ENCODE measurements around the gene PPIE.

Gene PPIE

DNA sequence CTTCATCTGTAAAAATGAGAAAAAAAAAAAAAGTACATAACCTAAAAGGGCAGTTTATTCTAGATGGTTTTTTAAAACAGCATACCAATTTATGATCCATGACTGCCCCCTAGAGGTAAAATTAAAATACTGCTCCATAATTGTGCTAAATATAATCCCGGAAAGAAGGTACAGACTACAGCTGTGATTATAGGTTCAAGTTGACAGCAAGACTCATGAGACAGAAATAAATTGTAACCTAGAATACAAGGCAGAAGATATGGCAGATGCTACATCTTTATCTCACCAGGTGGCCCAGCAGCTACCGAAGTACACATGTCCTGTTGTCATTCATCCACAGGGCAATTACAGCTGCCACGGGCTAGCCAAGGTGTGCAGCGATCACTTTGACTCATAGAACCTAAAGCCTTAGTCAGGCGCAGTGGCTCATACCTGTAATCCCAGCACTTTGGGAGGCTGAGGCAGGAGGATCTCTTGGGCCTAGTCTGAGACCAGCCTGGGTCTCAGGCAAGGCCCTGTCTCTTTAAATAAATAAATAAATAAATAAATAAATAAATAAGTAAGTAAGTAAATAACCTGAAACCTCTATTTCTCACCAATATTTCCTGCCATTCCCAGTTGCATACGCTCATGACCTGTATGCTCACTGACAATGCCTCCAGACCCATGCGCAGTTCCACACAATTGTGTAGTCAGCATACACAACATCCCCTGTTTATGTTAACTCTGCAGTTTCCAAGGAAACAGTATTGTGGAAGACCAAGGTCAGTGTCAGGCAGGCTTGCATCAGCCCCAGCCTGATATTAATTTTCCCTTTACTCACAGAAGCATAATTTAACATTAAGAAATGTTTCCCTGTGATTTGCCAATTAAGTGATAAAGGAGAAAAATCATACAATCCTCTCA is 18.3 kb upstream of the PPIE start:
- peak; percentile 66 for DNase-seq (ENCODE audit: low spot score)

DNA sequence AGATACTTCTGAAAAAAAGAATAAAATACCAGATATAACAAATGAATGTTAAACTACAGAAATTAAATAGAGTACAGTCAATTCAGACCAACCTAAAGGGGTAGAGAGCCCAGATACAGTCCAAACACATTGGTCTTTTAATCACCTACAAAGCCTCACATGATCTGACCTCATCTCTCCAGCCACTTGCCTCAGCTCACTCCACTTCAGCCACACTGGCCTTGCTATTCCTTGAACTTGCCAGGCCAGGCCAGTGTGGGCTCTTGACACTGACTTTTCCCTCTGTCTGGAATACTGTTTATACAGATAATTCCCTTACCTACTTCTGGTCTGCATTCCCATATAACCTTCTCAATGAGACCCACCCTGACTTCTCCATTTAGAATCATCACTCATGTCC is 17.0 kb upstream of the PPIE start:
- DNase-seq (ENCODE audit: low spot score): no peak

DNA sequence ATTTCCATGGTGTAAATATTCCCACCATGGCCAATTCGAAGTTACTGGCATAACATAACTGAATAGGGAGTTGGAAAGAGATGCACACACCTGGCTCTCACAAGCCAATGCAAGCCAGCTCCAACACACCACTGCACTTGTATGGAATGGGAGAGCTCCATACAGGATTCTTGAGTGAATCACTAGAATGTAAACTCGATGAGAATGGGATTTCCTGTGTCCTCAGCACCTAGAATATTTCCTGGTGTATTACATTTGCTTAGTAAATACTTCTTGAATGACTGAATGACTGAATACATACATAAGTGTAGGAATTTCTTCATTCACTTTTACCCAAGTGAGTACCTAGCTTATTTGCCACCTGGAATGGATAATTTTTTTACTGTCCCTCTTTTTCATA is 16.2 kb upstream of the PPIE start:
- no peak for DNase-seq (ENCODE audit: low spot score)

DNA sequence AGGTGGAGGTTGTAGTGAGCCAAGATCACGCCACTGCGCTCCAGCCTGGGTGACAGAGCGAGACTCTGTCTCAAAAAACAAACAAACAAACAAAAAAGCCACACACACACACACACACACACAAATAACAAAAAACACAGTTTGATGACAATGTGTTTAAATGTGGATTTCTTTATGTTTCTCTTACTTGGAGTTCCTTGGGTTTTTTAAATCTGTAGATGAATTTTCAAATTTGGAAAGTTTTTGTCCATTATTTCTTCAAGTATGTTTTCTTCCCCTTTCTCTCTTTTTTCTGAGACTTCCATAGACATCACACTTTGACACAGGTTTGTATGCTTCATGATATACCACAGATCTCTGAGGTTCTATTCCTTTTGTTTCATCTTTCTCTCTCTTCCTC is 12.1 kb upstream of the PPIE start:
- no peak for DNase-seq (ENCODE audit: low spot score)

DNA sequence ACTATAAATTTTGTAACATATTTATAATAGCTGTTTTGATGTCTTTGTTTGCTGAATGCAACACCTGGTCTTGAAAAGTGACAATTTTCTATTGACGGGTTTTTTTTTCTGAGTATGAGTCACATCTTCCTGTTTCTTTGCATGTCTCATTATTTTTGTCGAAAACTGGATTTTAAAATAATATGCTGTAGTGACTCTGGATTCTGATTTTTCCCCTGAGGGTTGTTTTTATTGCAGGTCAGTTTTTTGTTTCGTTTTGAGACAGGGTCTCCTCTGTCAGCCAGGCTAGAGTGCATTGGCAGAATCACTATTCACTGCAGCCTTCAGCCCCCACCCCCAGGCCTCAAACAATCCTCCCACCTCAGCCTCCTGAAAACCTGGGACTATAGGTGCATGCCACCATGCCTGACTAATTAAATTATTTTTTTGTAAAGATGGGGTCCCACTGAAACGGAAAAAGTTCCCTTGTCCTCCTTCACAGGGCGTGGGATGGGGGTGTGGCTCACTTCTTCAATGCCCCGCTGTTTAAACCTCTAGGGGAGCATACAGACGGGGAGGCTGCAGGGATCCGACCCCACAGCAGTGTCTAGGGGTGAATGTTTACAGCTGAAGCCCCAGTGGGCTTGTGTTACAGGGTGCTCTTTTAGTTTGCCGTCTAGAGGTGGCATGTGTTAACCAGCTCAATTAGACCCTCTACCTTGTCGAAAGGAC is 11.3 kb upstream of the PPIE start:
- no peak for DNase-seq (ENCODE audit: low spot score)

DNA sequence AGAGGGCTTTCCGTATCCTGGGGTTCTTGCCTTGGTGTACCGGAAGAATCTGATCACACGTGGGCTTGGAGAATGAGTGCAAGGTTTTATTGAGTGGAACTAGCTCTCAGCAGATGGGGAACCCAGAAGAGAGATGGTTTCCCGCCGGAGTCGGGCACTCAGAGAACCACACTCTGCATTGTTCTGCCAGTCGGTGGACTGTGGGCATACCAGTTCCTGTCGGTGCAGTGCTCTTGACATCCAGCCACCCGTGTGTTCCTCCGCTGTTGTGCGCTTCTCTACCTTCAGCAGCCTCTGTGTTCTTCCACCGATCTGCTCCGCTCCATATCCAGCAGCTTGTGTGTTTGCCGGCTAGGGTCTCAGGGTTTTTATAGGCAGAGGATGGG is 10.8 kb upstream of the PPIE start:
- DNase-seq (ENCODE audit: low spot score): no peak

DNA sequence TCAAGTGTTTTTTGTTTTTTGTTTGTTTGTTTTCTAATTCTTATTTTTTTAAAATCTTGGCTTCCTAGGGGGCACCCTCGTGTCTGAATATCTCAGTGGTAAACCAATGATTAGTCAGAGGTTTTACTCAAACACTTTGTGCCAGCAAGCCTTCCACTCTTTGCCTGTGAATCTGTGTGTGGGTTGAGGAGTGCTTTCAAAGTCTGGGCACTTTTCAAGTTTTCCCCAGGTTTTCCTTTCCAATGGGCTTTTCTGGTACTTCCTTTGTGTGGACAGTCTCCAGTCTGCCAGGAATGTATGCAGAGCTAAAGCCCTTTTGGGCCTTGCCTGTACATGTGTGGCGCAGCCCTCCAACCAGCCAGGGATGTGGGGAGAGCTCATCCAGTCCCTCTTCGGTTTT is 9.7 kb upstream of the PPIE start:
- DNase-seq (ENCODE audit: low spot score): peak; percentile 21

DNA sequence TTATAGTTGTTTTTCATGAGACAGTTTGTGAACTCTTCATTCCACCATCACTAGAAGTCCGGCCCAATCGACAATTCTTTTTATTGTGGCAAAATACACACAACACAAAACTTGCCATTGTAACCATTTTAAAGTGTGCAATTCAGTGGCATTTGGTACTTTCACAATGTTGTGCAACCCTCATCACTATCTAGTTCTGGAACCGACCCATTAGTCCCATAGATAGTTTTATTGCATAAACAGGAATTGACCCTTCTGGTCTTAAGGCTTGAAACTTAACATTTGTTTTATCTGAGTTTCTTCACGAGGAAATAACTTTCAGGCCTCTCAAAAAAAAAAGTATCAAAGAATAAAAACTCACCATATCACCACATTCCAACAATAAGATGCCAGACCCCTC is 8.8 kb upstream of the PPIE start:
- no peak for DNase-seq (ENCODE audit: low spot score)

DNA sequence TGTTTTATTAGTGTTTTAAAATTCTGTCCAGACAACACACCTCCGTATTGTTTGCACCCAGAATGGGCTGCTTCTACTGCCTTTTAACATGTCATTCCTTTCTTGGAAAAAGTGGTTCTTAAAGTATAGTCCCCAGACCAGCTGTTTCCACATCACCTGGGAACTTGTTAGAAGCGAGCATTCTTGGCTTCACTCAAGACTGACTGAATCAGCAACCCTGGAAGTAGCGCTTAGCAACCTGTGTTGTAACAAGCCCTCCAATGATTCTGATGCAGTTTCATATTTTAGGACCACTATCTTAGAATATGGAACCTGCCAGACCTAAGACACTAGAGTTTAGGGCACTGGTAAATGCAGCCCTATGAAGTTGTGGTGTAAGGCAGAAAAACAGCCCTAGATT is 6.0 kb upstream of the PPIE start:
- DNase-seq (ENCODE audit: low spot score): no peak

DNA sequence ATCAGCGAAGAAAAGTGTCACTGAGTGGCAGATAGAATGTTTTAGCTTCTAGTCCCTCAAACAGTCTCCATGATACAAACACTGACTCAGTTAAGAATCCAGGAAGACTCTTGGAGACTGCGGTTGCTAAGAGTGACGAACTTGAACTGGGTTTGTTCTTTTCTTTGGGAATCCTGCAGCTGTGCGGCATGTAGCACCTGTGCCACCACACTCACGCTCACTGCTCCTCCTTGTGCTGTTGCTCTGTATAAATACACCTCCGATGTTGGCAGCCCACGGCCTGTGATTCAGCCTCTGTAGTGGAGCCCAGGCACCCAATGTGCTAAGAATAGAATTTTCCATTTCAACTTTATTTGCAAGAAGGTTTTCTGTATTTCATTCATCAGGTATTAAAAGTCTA is 5.5 kb upstream of the PPIE start:
- no peak for DNase-seq (ENCODE audit: low spot score)

DNA sequence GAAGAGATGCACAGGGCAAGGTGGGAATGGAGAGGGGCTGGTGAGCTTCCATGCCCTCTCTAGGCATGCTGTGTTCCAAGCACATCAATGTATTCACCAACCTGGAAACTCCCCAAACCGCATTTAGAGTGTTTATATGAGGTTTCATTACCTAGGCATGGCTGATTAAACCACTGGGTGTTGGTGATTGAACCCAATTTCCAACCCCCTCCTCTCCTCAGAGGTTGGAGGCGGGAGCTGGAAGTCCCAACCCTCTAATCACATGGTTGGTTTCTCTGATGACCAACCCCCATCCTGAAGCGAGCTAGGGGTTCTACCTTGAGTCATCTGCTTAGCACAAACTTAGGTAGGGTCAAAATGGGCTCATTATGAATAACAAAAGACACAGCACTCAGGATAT is 3.0 kb upstream of the PPIE start:
- DNase-seq (ENCODE audit: low spot score): no peak

DNA sequence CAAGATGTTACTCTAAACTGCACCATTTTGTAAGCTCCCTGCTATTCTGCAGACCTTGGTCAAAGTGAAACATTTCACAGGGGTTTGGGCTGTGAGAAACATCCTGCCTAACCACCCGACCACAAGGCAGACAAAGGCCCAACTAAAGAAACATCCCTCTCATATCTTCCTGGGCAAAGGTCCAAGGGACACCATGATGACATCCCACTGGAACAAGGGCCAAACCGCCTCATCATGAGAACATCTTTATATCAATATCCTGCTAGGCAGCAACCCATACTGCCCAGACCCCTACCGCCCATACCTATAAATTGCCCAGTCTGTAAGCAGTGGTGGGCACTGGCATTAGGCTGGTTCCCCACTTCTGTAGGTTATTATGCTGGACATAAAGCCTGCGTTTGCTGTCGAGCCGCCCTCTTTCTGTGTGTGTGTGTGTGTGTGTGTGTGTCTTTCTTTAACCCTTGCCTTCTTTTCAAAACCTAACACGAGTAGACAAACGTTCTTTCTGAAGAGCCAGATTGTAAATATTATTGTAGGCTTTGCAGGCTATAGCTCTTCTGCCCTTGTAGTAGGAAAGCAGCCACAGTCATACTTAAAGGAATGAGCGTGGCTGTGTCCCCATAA is 1.0 kb upstream of the PPIE start:
- no peak for DNase-seq (ENCODE audit: low spot score)

DNA sequence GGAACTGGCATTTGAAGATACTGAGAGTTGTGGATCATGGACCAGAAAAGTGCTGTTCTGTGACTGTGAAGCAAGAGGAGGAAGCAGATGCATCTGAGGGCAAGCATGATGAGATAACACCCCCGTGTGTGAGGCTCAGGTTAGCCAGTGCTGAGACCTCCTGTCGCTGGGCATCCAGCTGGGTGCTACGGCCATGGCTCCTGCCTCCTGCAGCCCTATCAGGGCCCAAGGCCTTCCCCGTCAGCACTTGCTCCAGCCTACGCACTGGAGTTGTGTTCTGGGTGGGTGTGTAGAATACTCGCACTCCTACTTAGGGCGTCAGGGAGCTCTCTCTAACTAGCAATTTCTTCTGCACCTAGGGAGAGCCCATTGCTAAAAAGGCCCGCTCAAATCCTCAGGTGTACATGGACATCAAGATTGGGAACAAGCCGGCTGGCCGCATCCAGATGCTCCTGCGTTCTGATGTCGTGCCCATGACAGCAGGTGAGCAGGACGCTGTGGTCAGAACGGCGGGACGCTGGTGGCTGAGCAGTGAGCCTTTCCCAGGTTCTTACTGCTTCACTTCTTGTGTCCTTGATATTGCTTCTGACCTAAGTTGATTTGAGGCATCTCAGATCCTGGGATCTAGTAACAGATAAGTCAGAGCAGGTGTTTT is 6.5 kb downstream of the PPIE start:
- DNase-seq (ENCODE audit: low spot score): no peak

DNA sequence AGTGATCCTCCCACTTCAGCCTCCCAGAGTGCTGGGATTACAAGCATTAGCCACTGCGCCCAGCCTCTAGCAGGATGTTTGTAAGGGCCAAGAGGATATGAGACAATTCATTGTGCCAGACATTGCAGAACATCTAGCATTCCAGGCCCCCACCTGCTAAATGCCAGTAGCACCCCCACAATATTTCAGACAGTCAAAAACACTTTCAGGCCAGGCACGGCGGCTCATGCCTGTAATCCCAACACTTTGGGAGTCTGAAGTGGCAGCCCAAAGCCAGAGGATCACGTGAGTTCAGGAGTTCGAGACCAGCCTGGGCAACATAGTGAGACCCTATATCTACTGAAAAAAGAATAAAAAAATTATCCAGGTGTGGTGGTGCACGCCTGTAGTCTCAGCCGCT is 12.9 kb downstream of the PPIE start:
- DNase-seq (ENCODE audit: low spot score): no peak

DNA sequence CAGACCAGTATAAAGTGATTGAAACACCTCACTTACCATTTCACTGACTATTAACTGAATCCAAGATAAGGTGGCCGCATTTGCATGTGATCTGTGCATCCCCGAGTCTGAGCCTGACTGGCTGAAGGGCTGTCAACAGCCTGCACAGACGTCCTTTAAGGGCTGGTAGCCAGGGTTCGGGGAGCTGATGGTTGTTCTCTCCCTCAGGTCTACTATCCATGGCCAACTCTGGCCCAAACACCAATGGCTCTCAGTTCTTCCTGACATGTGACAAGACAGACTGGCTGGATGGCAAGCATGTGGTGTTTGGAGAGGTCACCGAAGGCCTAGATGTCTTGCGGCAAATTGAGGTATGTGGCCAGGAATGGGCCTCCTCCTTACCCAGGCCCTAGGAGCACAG is 14.0 kb downstream of the PPIE start:
- DNase-seq (ENCODE audit: low spot score): no peak

DNA sequence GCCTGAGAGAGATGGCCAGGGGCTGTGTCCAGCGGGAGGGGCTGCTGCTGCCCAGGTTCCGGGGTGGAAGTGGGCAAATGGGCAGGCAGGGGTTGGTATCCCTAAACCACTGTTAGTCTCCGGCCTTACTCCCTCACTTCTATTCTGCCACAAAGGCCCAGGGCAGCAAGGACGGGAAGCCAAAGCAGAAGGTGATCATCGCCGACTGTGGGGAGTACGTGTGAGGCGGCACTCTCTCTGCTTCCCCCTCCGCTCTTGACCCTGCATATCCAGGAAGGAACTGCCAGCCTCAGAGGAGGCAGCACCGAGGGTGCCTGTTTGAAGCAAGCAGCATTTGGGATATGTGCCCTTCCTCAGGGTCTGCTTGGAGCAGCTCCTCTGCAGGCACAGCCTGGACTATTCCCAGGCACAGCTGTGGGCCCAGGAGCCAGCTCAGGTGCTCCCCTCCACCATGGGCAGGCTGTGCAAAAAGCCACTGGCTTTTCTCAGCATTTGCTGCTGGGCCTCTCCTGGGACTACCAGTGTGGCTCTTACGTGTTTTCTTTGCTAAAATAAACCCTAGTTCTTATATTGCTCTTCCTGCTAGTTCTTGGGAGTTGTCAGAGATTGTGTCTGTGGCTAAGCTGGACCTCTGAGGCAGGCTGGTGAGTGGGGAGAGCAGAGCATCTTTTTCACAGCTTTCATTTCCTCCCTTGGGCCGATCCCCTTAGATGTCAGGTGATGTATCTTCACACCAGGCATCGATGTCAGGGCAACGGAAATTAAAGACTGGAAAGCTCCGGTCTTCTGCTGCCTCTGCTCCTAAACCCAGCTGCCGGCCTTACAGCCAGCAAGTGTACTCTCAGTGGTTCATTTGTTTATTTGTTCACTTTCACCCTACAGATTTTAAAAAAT is 14.7 kb downstream of the PPIE start:
- DNase-seq (ENCODE audit: low spot score): no peak

DNA sequence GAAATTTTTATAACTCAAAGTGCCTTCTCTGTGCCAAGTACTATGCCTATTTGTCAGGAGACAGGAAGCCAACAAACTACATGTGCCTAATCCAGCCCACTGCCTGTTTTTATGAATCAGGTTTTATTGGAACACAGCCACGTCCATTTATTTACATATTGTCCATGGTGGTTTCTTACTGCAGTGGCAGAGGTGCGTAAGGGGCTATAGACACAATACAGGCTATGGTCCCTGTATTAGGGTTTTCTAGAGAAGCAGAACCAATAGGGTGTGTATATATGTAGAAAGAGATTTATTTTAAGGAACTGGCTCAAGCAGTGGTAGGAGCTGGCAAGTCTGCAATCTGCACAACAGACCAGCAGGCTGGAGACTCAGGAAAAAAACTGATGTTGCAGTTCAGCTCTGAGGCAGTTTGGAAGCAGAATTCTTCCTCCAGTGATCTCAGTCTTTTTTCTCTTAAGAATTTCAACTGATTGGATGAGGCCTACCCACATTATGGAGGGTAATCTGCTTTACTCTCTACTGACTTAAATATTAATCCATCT is 15.4 kb downstream of the PPIE start:
- DNase-seq (ENCODE audit: low spot score): no peak

DNA sequence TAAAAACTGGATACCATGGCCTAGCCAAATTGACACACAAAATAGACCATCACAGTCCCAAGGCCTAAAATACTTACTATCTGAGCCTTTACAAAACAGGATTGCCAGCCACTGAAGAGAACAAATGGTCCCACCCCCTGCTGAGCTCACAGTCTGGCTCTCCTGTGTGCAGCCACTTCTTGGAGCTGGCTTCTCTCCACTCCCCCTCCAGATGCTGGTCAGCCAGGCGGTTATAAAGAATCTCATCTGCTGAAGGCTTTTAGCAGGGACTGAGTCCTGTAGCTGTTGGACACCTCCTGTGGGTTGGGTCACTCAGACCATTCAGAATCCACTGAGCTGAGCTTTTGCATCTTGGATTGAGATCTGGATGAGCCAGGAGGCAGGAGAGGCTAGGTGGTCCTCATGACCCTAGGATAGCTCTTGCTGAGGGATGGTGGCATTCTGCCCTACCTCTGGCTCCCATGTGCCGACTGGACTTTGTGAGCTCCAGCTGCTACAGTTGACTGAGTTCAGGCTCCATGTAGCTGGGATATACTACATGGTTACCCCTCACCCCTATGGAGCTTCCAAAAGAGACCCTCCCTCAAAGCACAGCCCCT is 16.3 kb downstream of the PPIE start:
- no peak for DNase-seq (ENCODE audit: low spot score)

DNA sequence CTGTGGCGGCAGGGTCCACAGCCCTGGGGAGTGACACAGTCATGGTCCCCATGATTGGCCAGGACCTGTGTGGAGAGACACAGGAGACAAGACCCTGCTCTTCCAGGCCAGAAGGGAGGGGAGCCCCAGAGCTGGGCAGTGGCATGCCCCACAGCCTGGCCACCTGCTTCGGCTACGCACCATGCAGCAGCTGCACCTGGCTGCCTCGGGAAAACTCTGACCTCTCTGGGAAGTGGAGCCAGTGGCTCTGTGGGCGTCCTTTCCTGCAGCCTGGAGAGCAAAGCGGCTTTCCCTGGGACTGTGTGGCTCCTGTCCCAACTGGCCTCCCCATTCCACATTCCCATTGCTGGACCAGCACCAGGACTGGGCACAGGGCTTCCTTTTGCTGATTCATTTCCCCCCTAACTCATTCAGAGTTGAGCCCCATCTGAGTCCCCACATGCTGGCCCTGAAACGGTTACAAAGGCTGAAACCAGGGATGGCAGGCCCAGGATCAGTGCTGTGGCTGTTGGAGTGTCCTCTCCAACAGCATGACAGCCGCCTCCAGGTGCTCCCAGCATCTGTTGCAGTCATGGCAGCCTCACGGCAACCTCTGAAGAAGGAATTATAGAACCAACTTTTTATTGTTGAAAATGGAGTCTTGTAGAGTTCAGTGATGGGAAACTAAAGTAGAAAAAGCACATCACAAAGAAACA is 17.4 kb downstream of the PPIE start:
- no peak for DNase-seq (ENCODE audit: low spot score)

DNA sequence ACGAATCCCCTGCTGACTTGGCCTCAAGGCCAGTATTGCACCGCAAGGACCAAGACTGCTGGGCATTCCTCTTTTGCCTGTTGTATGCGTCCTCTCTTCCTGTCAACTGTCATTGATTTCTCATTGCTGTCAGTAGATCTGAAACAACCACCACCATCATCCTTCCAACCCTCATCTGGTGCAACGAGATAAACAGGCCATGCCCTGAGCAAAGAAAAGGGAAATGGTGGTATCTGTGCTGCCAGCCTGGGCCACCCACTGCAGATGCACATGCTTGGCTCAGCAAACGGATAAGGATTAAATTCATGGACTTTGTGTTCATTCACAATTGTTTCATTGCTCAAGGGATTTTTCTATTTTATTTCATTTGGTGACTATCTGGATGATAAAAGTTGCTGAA is 18.8 kb downstream of the PPIE start:
- no peak for DNase-seq (ENCODE audit: low spot score)
